AG04449 (cell line): ENCODE results near the gene SMC6.

ENCODE experiments used
- CTCF ChIA-PET: fragments of 350-600 bp; formaldehyde crosslinking; extraction: SDS; loops from one replicate; lab custom pipeline; 2021; ENCODE audit warnings: antibody characterized with exemption; lab: Yijun Ruan, JAX
- POLR2A ChIA-PET: fragments of 400-600, 350-600 bp; formaldehyde crosslinking; extraction: SDS; loops from one replicate; lab custom pipeline; 2020; ENCODE audit warnings: antibody characterized with exemption, inconsistent platforms; lab: Yijun Ruan, JAX
- DNase-seq: peaks from one replicate; pipeline ENCODE4 v3.0.0-alpha.2; 2010; ENCODE audit warnings: low read depth, low spot score
- H3K4me3 ChIP-seq: 2 replicates; pipeline ENCODE4 v1.5.1; 2011; ENCODE audit warnings: low read depth, mild to moderate bottlenecking, control low read depth, low read length
- CTCF ChIP-seq: IDR thresholded peaks from one replicate; pipeline ENCODE4 v1.5.1; 2011; ENCODE audit warnings: mild to moderate bottlenecking, moderate library complexity, low read length, control low read depth, inconsistent platforms; ENCODE audit not compliant: insufficient read depth; ENCODE audit errors: missing control alignments

SMC6 gene

DNA sequence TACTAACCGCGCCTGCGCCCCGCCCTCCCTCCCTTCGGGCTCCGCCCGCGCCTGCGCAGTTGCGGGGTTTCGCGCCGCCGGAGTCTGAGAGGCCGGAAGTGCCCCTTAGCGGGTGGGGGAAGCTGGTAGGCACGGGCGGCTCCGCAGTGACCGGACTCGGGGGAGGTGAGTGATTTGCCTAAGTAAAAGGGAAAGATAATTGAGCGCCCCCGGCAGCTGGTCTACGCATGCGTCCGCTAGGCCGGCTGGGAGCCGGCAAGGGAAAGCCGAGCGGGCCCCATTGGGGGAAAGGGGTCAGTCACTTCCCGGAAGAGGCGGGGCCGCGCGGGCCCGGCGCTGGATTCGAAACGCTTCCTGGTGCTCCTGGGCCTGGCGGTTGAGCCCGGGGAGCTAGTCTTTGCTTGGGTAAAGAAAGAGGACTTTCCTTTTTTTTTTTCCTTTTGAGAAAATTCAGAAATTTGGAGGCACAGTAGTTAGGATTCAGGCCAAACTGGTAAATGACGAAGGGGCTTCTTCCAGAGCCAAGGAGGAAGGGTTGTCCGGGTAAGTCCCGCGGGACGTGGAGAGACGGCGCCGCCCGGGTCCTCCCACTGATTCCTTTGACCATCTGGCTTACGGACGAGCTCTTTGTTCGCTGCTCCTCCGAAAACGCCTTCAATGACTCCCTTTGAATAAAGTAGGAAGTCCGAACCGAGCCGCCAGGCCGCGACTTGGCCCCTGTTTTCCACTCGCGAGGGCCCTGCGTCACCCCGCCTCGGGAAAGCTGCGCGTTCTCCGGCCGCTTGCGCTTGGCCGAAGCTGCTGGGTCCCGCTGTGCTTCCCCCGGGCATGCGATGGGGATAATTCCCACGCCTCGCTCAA, at the start of gene SMC6, which contains the start of gene GEN1:
SMC6 (minus strand) TSS at position 8 of the 861 bp plus-strand sequence. CDS start 7,864 bp downstream, outside the sequence.
GEN1 (plus strand) TSS at position 336 of the 861 bp plus-strand sequence. CDS start 5,806 bp downstream, outside the sequence.
- H3K4me3 ChIP-seq: peak within 1 kb of the TSS; percentile 84
- ChIA-PET POLR2A (interaction anchor here (0.9 kb wide), 1 partner anchor 34 kb away, joined by 3 read pairs; no protein-coding TSS in a partner anchor), CTCF (interaction anchor here (0.6 to 1.1 kb wide), 2 partner anchors 34 to 396 kb away, joined by 3 to 4 read pairs; no protein-coding TSS in a partner anchor)
- no peak for DNase-seq
- TF ChIP-seq CTCF: no peak

DNA sequence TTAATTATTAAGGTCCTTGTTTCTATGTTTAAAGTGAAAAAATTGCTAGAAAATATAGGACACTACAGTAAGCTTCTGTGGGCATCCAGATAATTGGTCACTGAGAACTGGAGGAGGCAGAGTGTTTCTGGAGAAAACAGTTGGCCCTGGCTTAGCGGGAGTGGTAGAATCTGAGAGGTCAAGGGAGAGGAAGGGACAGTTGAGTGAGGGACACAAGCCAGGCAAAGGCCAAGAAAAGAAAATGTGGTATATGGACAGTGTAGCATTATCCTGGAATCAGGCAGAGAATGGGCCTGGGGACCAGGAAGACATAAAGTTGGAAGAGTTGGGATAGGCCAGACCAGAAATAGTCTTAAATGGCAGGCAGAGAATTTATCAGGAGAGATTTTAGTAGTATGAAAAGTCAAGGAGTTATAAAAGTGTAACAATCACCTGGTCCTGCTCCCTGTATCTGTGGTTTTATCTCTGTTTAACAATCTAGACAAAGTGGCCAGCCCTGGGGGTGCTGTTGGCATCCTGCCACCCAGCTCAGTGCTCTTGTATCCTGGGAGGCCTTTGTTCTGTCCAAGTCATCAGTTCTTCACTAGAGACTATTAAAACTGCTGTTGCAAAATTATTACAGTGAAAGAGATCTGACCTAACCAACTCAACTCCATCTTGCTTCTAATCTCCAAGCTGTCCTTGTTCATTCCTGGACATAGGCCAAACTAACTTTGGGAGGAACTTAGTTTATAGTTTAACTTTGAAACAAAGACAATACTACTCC, 47.3 kb upstream of the SMC6 start:
- CTCF ChIA-PET: interaction anchor here (1.5 kb wide), 1 partner anchor 30 kb away, joined by 5 read pairs; no protein-coding TSS in a partner anchor
- no peak overlapping the region for H3K4me3 ChIP-seq

GRCh38 chr2:17800219-17800618, 46.6 kb upstream of the SMC6 start:
- no peak overlapping the region for H3K4me3 ChIP-seq
- ChIA-PET POLR2A (interaction anchor here (1.0 kb wide), 1 partner anchor 12 kb away, joined by 3 read pairs; no protein-coding TSS in a partner anchor), CTCF (interaction anchor here (1.1 to 1.2 kb wide), 2 partner anchors 31 to 81 kb away, joined by 4 to 5 read pairs; no protein-coding TSS in a partner anchor)
- no peak for DNase-seq
- TF ChIP-seq CTCF: no peak

More for the DNA sequence above, 47.3 kb upstream of the SMC6 start:
- no peak for DNase-seq
- POLR2A ChIA-PET: no interaction called here
- no peak for TF ChIP-seq CTCF

DNA sequence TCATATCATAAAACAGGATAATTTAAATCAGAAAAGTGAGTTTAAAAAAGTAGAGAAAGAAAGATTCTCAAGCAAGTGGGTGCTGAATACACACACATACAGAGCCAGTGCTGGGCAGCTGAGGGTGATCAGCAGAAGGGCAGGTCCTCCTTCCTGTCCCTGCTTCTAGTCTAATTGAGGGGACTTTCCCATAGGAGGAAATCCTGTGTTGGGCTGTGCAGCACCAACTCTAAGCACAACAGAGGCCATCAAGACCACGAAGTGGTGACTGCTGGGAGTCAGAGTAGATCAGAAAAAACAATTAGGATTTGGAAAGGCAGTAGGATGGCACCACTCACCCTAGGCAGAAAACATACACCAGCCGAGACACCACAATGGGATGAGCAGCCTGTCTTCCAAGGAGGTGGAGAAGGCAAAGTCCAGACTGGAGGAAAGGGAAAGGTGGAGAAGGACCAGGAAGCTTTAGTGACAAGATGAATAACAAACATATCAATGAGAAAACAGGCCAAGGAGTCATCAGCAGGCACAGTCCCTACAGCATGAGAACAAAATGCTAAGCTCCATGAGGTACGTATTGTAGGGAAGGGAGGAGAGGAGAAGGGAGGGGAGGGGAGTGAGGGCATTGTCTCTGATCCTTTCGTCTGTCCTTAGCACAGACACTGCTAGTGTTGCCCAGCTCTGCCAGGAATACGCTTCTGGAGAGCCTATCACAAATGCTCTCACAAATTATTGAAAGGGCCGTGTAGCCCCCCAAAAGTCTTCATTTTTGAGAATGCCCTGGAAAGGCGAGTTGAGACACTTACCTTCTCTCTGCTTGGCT, 45.9 kb upstream of the SMC6 start:
- ChIA-PET POLR2A (interaction anchor here (1.0 kb wide), 1 partner anchor 13 kb away, joined by 3 read pairs; no protein-coding TSS in a partner anchor), CTCF (interaction anchor here (1.1 to 1.2 kb wide), 2 partner anchors 32 to 80 kb away, joined by 4 to 5 read pairs; no protein-coding TSS in a partner anchor)
- TF ChIP-seq CTCF: no peak
- DNase-seq: no peak
- no peak overlapping the region for H3K4me3 ChIP-seq

DNA sequence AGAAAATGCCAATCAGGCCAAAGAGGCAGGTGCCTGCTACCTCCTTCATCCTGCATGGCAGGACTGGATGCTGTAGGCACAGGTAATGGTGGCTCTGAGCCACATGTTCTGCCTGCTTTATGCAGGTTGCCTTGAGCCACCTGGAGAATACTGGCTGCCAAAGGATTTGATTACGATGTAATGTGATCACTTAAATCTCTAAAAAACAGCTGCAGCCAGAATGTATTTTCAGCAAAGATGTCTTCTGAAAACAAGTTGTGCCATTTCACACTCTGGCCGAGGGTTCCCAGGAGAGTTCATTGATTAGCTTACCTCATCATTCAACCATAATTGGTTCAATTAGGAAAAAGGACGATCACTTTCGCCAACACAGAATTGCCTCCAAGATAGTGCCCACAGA, 44.7 kb upstream of the SMC6 start:
- H3K4me3 ChIP-seq: no peak overlapping the region
- CTCF ChIA-PET: no interaction called here
- no peak for DNase-seq
- no peak for TF ChIP-seq CTCF
- POLR2A ChIA-PET: no interaction called here
